ENCODE measurements around the gene NUP62.

NUP62 gene

GRCh38 chr19:49916839-49917733 is 12.2 kb downstream of the NUP62 start:
- DNase-seq (ENCODE audit: low read depth), result no peak
- no peak overlapping the region for H3K4me3 ChIP-seq (replicated peaks; ENCODE audit: low read depth, low read length)
- TF ChIP-seq, protein P1, sequence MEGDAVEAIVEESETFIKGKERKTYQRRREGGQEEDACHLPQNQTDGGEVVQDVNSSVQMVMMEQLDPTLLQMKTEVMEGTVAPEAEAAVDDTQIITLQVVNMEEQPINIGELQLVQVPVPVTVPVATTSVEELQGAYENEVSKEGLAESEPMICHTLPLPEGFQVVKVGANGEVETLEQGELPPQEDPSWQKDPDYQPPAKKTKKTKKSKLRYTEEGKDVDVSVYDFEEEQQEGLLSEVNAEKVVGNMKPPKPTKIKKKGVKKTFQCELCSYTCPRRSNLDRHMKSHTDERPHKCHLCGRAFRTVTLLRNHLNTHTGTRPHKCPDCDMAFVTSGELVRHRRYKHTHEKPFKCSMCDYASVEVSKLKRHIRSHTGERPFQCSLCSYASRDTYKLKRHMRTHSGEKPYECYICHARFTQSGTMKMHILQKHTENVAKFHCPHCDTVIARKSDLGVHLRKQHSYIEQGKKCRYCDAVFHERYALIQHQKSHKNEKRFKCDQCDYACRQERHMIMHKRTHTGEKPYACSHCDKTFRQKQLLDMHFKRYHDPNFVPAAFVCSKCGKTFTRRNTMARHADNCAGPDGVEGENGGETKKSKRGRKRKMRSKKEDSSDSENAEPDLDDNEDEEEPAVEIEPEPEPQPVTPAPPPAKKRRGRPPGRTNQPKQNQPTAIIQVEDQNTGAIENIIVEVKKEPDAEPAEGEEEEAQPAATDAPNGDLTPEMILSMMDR (IDR thresholded peaks at IDR 0.05; ENCODE audit: low read length, missing control alignments), result peak; percentile 5

GRCh38 chr19:49915271-49915670 is 14.0 kb downstream of the NUP62 start:
- TF ChIP-seq, protein P1 (IDR thresholded peaks at IDR 0.05; ENCODE audit: low read length, missing control alignments), result peak; percentile 18
- DNase-seq (ENCODE audit: low read depth), result no peak

GRCh38 chr19:49913720-49914119 is 15.6 kb downstream of the NUP62 start:
- TF ChIP-seq, protein P1 (IDR thresholded peaks at IDR 0.05; ENCODE audit: low read length, missing control alignments), result no peak
- H3K4me3 ChIP-seq (replicated peaks; ENCODE audit: low read depth, low read length), result no peak overlapping the region
- no peak for DNase-seq (ENCODE audit: low read depth)

More at GRCh38 chr19:49915271-49915670, 14.0 kb downstream of the NUP62 start:
- no peak overlapping the region for H3K4me3 ChIP-seq (replicated peaks; ENCODE audit: low read depth, low read length)

DNA sequence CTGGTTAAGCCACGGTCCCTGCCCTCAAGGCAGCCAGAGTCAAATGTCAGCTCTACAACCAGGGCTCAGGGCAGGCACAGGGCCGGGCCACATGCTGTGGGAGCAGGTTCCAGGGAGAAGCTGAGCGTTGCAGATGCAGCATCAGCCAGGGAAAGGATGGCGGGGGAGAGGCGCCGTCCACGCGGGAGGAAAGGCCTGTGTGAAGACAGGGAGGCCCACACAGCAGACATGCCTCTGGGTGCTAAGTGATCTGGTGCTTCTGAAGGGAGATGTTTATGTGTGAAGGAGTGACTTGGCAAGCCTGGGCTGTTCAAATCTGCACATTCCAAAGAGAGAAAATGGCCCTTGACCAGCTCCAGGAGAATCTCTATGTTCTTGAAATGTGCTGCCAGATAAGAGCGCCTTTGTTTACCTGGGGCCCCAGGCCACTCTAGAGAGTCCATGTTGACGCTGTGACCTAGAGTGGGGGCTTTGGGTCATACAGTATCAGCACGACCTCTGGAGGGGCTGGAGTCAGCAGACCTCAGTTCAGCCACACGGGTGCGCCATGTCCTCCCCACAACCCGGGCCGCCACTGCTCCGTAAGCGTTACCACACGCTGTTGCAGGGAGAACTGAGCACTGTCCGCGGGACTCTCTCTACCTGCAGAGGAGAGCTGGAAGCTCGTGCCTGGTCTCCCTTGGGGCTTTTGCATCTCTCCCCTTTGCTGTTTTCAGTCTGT is 16.2 kb downstream of the NUP62 start:
- no peak overlapping the region for H3K4me3 ChIP-seq (replicated peaks; ENCODE audit: low read depth, low read length)
- DNase-seq (ENCODE audit: low read depth), result no peak
- TF ChIP-seq, protein P1 (IDR thresholded peaks at IDR 0.05; ENCODE audit: low read length, missing control alignments), result no peak

- H3K4me3 ChIP-seq (replicated peaks; ENCODE audit: low read depth, low read length), result no peak overlapping the region
- TF ChIP-seq, protein P1 (IDR thresholded peaks at IDR 0.05; ENCODE audit: low read length, missing control alignments), result no peak
- DNase-seq (ENCODE audit: low read depth), result peak; percentile 45
These were observed 17.7 kb downstream of the NUP62 start for GRCh38 chr19:49911381-49912145.

GRCh38 chr19:49910179-49910578 is 19.1 kb downstream of the NUP62 start:
- TF ChIP-seq, protein P1 (IDR thresholded peaks at IDR 0.05; ENCODE audit: low read length, missing control alignments), result no peak
- H3K4me3 ChIP-seq (replicated peaks; ENCODE audit: low read depth, low read length), result no peak overlapping the region
- no peak for DNase-seq (ENCODE audit: low read depth)

Measured in fibroblast of pulmonary artery (primary cell).